Measurements from ENCODE around the gene PCDH9.

PCDH9 gene

DNA sequence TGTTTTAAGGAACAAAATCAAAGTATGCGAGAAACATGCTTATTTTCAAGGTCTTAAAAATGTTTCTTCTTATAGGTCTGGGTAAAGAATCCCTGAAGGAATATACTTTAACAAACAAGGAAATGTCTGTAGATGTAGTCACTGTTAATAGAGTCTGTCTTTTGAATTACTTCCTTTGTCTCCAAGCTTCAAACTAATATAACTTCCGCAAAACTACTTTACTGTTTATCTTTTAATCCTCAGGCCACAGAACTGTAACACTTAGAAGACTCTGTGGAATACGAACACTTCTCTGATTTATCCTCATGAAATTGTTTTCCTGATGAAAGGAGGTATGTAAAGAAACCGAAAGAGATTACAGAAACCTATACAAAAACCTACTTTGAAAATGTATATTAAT, 316.0 kb downstream of the PCDH9 start:
- Histone ChIP-seq H3K23ac (ENCODE audit: low read length) (no peak overlapping the region), H3K4ac (ENCODE audit: low read depth, low read length) (no peak overlapping the region), H3K9ac (ENCODE audit: low read length) (no peak overlapping the region), H3K36me3 (ENCODE audit: control insufficient read depth in 1 of 2, insufficient read depth in 2 of 2, low read length in 2 of 2) (no peaks in the 10 kb centered on the region), H4K91ac (ENCODE audit: low read depth, low read length) (no peak overlapping the region), H4K8ac (ENCODE audit: low read depth, low read length) (no peak overlapping the region), H2BK12ac (ENCODE audit: low read length) (no peak overlapping the region), H3K79me2 (ENCODE audit: control insufficient read depth, insufficient read depth, low read length, poor library complexity) (no peaks in the 10 kb centered on the region), H4K12ac (ENCODE audit: low read depth, low read length) (no peak overlapping the region), H3K9me3 (ENCODE audit: insufficient read depth, low read depth, low read length) (no peaks in the 10 kb centered on the region), H3K18ac (ENCODE audit: low read length) (no peak overlapping the region), H2BK120ac (ENCODE audit: insufficient read depth, low read length, poor library complexity) (no peak overlapping the region), H2AFZ (ENCODE audit: insufficient read depth, low read length, poor library complexity) (no peak overlapping the region), H3K27ac (ENCODE audit: low read depth, low read length) (no peak overlapping the region), H3K4me3 (ENCODE audit: low read depth, low read length) (no peak overlapping the region), H2AK5ac (ENCODE audit: low read length) (no peak overlapping the region), H3K4me1 (ENCODE audit: control insufficient read depth in 1 of 2, insufficient read depth in 2 of 2, low read length in 2 of 2) (no peaks in the 10 kb centered on the region), H3K14ac (ENCODE audit: low read length) (no peak overlapping the region), H3K27me3 (ENCODE audit: insufficient read depth, low read length) (no peaks in the 10 kb centered on the region), H3K79me1 (ENCODE audit: low read length) (no peaks in the 10 kb centered on the region), H3K4me2 (ENCODE audit: low read length) (no peak overlapping the region), H2BK5ac (ENCODE audit: low read depth, low read length, poor library complexity) (no peak overlapping the region)
- WGBS (ENCODE audit: extremely low coverage, insufficient coverage, insufficient read length), result no CpG with 5 or more reads among the region's 4 CpGs
- DNase-seq, result no peak

DNA sequence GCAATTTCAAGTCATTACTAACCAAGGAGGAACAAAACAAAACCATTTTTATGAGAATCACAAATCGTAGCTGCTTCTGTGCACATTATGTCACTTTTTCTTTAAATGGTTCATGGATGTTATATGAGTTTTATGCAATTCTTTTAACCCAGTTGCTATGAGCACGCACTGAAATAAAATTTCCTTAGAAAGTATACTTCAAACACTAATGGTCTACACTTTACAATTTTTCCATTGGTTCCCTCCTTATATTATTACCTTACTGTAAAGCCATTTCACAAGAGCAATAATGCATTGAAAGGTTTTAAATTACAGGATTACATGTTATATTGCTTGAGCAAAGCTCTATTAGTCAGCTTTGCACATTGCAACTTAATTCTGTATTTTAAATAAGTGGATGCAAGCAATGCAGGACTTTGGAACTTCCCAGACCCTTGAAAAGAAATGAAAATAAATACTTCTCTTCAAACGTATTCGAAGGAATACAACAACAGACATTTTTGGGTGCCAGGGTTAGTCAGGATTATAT, 318.7 kb downstream of the PCDH9 start:
- Histone ChIP-seq H3K14ac (ENCODE audit: low read length) (no peak overlapping the region), H3K27ac (ENCODE audit: low read depth, low read length) (no peak overlapping the region), H2AFZ (ENCODE audit: insufficient read depth, low read length, poor library complexity) (no peak overlapping the region), H4K8ac (ENCODE audit: low read depth, low read length) (no peak overlapping the region), H2BK12ac (ENCODE audit: low read length) (no peak overlapping the region), H3K4me2 (ENCODE audit: low read length) (no peak overlapping the region), H3K27me3 (ENCODE audit: insufficient read depth, low read length) (no peaks in the 10 kb centered on the region), H3K4ac (ENCODE audit: low read depth, low read length) (no peak overlapping the region), H3K23ac (ENCODE audit: low read length) (no peak overlapping the region), H2AK5ac (ENCODE audit: low read length) (no peak overlapping the region), H3K9me3 (ENCODE audit: insufficient read depth, low read depth, low read length) (no peaks in the 10 kb centered on the region), H3K18ac (ENCODE audit: low read length) (no peak overlapping the region), H3K4me3 (ENCODE audit: low read depth, low read length) (no peak overlapping the region), H2BK120ac (ENCODE audit: insufficient read depth, low read length, poor library complexity) (no peak overlapping the region), H3K9ac (ENCODE audit: low read length) (no peak overlapping the region), H3K79me1 (ENCODE audit: low read length) (no peaks in the 10 kb centered on the region), H4K91ac (ENCODE audit: low read depth, low read length) (no peak overlapping the region), H3K79me2 (ENCODE audit: control insufficient read depth, insufficient read depth, low read length, poor library complexity) (no peaks in the 10 kb centered on the region), H2BK5ac (ENCODE audit: low read depth, low read length, poor library complexity) (no peak overlapping the region), H3K36me3 (ENCODE audit: control insufficient read depth in 1 of 2, insufficient read depth in 2 of 2, low read length in 2 of 2) (no peaks in the 10 kb centered on the region), H3K4me1 (ENCODE audit: control insufficient read depth in 1 of 2, insufficient read depth in 2 of 2, low read length in 2 of 2) (no peaks in the 10 kb centered on the region), H4K12ac (ENCODE audit: low read depth, low read length) (no peak overlapping the region)
- WGBS (ENCODE audit: extremely low coverage, insufficient coverage, insufficient read length), result no CpG with 5 or more reads among the region's 4 CpGs
- no peak for DNase-seq

DNA sequence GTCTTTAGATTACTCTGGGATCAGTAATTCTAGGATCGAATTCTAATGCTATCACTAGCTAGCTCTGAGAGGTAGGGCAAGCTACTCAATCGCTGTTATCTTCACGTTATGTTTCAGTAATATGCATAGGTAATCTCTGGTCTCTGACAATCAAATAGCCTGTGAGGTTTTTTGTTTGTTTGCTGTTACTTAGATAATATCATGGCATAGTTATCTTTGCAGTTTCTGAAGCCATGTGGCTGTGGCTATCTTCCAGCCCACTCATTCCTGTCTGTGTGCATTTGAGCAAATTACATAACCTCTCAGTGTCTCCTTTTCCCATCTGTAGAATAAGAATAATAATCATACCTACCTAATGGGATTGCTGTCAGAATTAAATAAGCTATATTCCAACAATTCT, 330.2 kb downstream of the PCDH9 start:
- H3K9ac ChIP-seq (ENCODE audit: low read length), result no peak overlapping the region
- no peaks in the 10 kb centered on the region for H3K79me1 ChIP-seq (ENCODE audit: low read length)
- no peak overlapping the region for H3K4me3 ChIP-seq (ENCODE audit: low read depth, low read length)
- no peak overlapping the region for H2BK5ac ChIP-seq (ENCODE audit: low read depth, low read length, poor library complexity)
- H2AK5ac ChIP-seq (ENCODE audit: low read length), result no peak overlapping the region
- H3K36me3 ChIP-seq (ENCODE audit: control insufficient read depth in 1 of 2, insufficient read depth in 2 of 2, low read length in 2 of 2), result no peaks in the 10 kb centered on the region
- H2BK120ac ChIP-seq (ENCODE audit: insufficient read depth, low read length, poor library complexity), result no peak overlapping the region
- no CpG with 5 or more reads among the region's 3 CpGs for WGBS (ENCODE audit: extremely low coverage, insufficient coverage, insufficient read length)
- no peak overlapping the region for H2BK12ac ChIP-seq (ENCODE audit: low read length)
- no peak overlapping the region for H3K4me2 ChIP-seq (ENCODE audit: low read length)
- H3K27me3 ChIP-seq (ENCODE audit: insufficient read depth, low read length), result no peaks in the 10 kb centered on the region
- no peak overlapping the region for H4K12ac ChIP-seq (ENCODE audit: low read depth, low read length)
- peak in 1 of 2 donors; percentile 38 for DNase-seq
- H4K91ac ChIP-seq (ENCODE audit: low read depth, low read length), result no peak overlapping the region
- no peak overlapping the region for H3K18ac ChIP-seq (ENCODE audit: low read length)
- no peak overlapping the region for H4K8ac ChIP-seq (ENCODE audit: low read depth, low read length)
- H3K4me1 ChIP-seq (ENCODE audit: control insufficient read depth in 1 of 2, insufficient read depth in 2 of 2, low read length in 2 of 2), result no peaks in the 10 kb centered on the region
- H3K27ac ChIP-seq (ENCODE audit: low read depth, low read length), result no peak overlapping the region
- no peak overlapping the region for H2AFZ ChIP-seq (ENCODE audit: insufficient read depth, low read length, poor library complexity)
- H3K4ac ChIP-seq (ENCODE audit: low read depth, low read length), result no peak overlapping the region
- no peaks in the 10 kb centered on the region for H3K79me2 ChIP-seq (ENCODE audit: control insufficient read depth, insufficient read depth, low read length, poor library complexity)
- H3K23ac ChIP-seq (ENCODE audit: low read length), result no peak overlapping the region
- no peaks in the 10 kb centered on the region for H3K9me3 ChIP-seq (ENCODE audit: insufficient read depth, low read depth, low read length)
- no peak overlapping the region for H3K14ac ChIP-seq (ENCODE audit: low read length)

DNA sequence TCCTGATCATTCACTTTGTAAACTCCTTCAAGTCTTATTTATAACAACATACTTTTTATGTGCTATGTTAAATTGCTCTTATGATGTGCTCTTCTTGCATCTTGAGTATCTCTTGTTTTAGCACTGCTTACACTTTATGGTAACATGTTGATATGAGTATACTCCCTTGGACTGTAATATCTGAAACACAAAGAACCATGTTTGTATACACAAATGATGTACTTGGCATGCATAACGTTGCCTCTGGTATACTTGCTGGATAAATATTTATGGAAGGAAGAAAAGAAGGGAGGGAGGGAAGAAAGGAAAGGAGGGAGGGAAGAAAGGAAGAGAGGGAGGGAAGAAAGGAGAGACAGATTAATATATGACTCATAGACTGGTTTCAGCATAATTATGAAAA, 333.2 kb downstream of the PCDH9 start:
- Histone ChIP-seq H4K8ac (ENCODE audit: low read depth, low read length) (no peak overlapping the region), H2AFZ (ENCODE audit: insufficient read depth, low read length, poor library complexity) (no peak overlapping the region), H3K79me2 (ENCODE audit: control insufficient read depth, insufficient read depth, low read length, poor library complexity) (no peaks in the 10 kb centered on the region), H4K12ac (ENCODE audit: low read depth, low read length) (no peak overlapping the region), H3K18ac (ENCODE audit: low read length) (no peak overlapping the region), H3K27ac (ENCODE audit: low read depth, low read length) (no peak overlapping the region), H2BK12ac (ENCODE audit: low read length) (no peak overlapping the region), H2BK5ac (ENCODE audit: low read depth, low read length, poor library complexity) (no peak overlapping the region), H3K4me1 (ENCODE audit: control insufficient read depth in 1 of 2, insufficient read depth in 2 of 2, low read length in 2 of 2) (no peaks in the 10 kb centered on the region), H3K4ac (ENCODE audit: low read depth, low read length) (no peak overlapping the region), H3K9me3 (ENCODE audit: insufficient read depth, low read depth, low read length) (no peaks in the 10 kb centered on the region), H4K91ac (ENCODE audit: low read depth, low read length) (no peak overlapping the region), H2BK120ac (ENCODE audit: insufficient read depth, low read length, poor library complexity) (no peak overlapping the region), H3K23ac (ENCODE audit: low read length) (no peak overlapping the region), H3K14ac (ENCODE audit: low read length) (no peak overlapping the region), H3K4me3 (ENCODE audit: low read depth, low read length) (no peak overlapping the region), H2AK5ac (ENCODE audit: low read length) (no peak overlapping the region), H3K79me1 (ENCODE audit: low read length) (no peaks in the 10 kb centered on the region), H3K9ac (ENCODE audit: low read length) (no peak overlapping the region), H3K4me2 (ENCODE audit: low read length) (no peak overlapping the region), H3K27me3 (ENCODE audit: insufficient read depth, low read length) (no peaks in the 10 kb centered on the region), H3K36me3 (ENCODE audit: control insufficient read depth in 1 of 2, insufficient read depth in 2 of 2, low read length in 2 of 2) (no peaks in the 10 kb centered on the region)
- DNase-seq, result no peak
- no CpG with 5 or more reads among the region's 1 CpG for WGBS (ENCODE audit: extremely low coverage, insufficient coverage, insufficient read length)

All from trophoblast cell (in vitro differentiated cells and primary cell).